Activated CD4-positive, alpha-beta T cell treated with anti-CD3 and anti-CD28 coated beads, Interleukin-2, amount 10 ng/mL, durations not matched to agents 7 days and 5 days (primary cell): Measurements from ENCODE around the gene CRAMP1. TPM values are rescaled to one million over a fixed set of nuclear protein-coding genes. Genes with fewer than 3 reads are reported as not detected.

Experiments
- CTCF ChIA-PET: fragments of 350-600 bp; sonication (Branson Sonifier 250); formaldehyde crosslinking; loops from one replicate; lab custom pipeline; 2021; ENCODE audit warnings: antibody characterized with exemption; lab: Charles Lee
- POLR2A ChIA-PET: fragments of 350-600 bp; sonication (Branson Sonifier 250); formaldehyde crosslinking; loops from one replicate; lab custom pipeline; 2021; ENCODE audit warnings: antibody characterized with exemption; lab: Charles Lee
- DNase-seq: peaks from one replicate; pipeline ENCODE4 v3.0.0-alpha.2; 2020
- H3K27ac Mint-ChIP-seq: one replicate; pipeline ENCODE4 v1.8.0; 2021; ENCODE audit warnings: mild to moderate bottlenecking, moderate library complexity, mixed read lengths
- H3K27me3 Mint-ChIP-seq: one replicate; pipeline ENCODE4 v1.8.0; 2021; ENCODE audit warnings: mixed read lengths
- H3K36me3 Mint-ChIP-seq: one replicate; pipeline ENCODE4 v1.8.0; 2021; ENCODE audit warnings: low read depth, mixed read lengths
- H3K4me1 Mint-ChIP-seq: one replicate; pipeline ENCODE4 v1.8.0; 2021; ENCODE audit warnings: mixed read lengths
- H3K4me3 Mint-ChIP-seq: one replicate; pipeline ENCODE4 v1.8.0; 2021; ENCODE audit warnings: mild to moderate bottlenecking, moderate library complexity, mixed read lengths
- H3K9me3 Mint-ChIP-seq: one replicate; pipeline ENCODE4 v1.8.0; 2021; ENCODE audit warnings: mixed read lengths
- total RNA-seq, 2 experiments: library from RNA; stranded (reverse); gene quantifications; one replicate each; pipeline ENCODE4 v1.2.3, GENCODE V29; 2021

Gene CRAMP1
- total RNA-seq, 2 experiments from 2014 or later = 25.6 to 27.4 TPM

- no peaks in the 10 kb centered on the region for H3K9me3 Mint-ChIP-seq
- CTCF ChIA-PET = no interaction called here
- H3K27me3 Mint-ChIP-seq = no peaks in the 10 kb centered on the region
- peaks cover 19% of the 10 kb centered on the region for H3K4me1 Mint-ChIP-seq
- H3K27ac Mint-ChIP-seq = no peak overlapping the region
- DNase-seq = no peak
- peaks cover 3% of the 10 kb centered on the region for H3K36me3 Mint-ChIP-seq
- H3K4me3 Mint-ChIP-seq = no peak overlapping the region
- POLR2A ChIA-PET = no interaction called here
Measured at GRCh38 chr16:1606774-1607173, 5.4 kb upstream of the CRAMP1 start.

GRCh38 chr16:1607971-1608370 lies 4.2 kb upstream of the CRAMP1 start:
- Mint-ChIP-seq H3K9me3 (no peaks in the 10 kb centered on the region), H3K4me3 (no peak overlapping the region), H3K27me3 (no peaks in the 10 kb centered on the region), H3K27ac (no peak overlapping the region), H3K36me3 (peaks cover 3% of the 10 kb centered on the region), H3K4me1 (peaks cover 22% of the 10 kb centered on the region)
- ChIA-PET CTCF (interaction anchor here (0.5 to 1.2 kb wide), 3 partner anchors 98 to 1273 kb away, joined by 3 to 6 read pairs (median 3); partner anchors contain the start of gene MAPK8IP3), POLR2A (no interaction called here)
- no peak for DNase-seq

- Mint-ChIP-seq H3K27ac (peak overlapping the region; percentile 100), H3K4me3 (peak overlapping the region; percentile 90), H3K9me3 (no peaks in the 10 kb centered on the region), H3K4me1 (peaks cover 31% of the 10 kb centered on the region), H3K27me3 (no peaks in the 10 kb centered on the region), H3K36me3 (peaks cover 10% of the 10 kb centered on the region)
- DNase-seq = peak; percentile 91
- CTCF ChIA-PET = interaction anchor here (0.6 to 2.6 kb wide), 7 partner anchors 9 to 1494 kb away, joined by 3 to 11 read pairs (median 3); partner anchors contain the start of genes MAPK8IP3, NUBP2, SPSB3 and UQCC4
- POLR2A ChIA-PET = no interaction called here
Measured at GRCh38 chr16:1610071-1610898, 1.9 kb upstream of the CRAMP1 start.

GRCh38 chr16:1610899-1611632 lies 1.1 kb upstream of the CRAMP1 start:
- no peak for DNase-seq
- H3K4me1 Mint-ChIP-seq = peaks cover 36% of the 10 kb centered on the region
- POLR2A ChIA-PET = no interaction called here
- CTCF ChIA-PET = interaction anchor here (0.6 to 2.6 kb wide), 8 partner anchors 11 to 1493 kb away, joined by 3 to 11 read pairs (median 3); partner anchors contain the start of genes MAPK8IP3, NUBP2, SPSB3 and UQCC4
- peak overlapping the region; percentile 90 for H3K4me3 Mint-ChIP-seq
- H3K9me3 Mint-ChIP-seq = no peaks in the 10 kb centered on the region
- peak overlapping the region; percentile 100 for H3K27ac Mint-ChIP-seq
- H3K36me3 Mint-ChIP-seq = peaks cover 17% of the 10 kb centered on the region
- H3K27me3 Mint-ChIP-seq = no peaks in the 10 kb centered on the region

GRCh38 chr16:1613211-1613622 lies 1.1 kb downstream of the CRAMP1 start:
- H3K36me3 Mint-ChIP-seq = peaks cover 26% of the 10 kb centered on the region
- H3K4me3 Mint-ChIP-seq = peak overlapping the region; percentile 90
- peak overlapping the region; percentile 85 for H3K27ac Mint-ChIP-seq
- no peaks in the 10 kb centered on the region for H3K27me3 Mint-ChIP-seq
- ChIA-PET CTCF (interaction anchor here (1.5 kb wide), 1 partner anchor 93 kb away, joined by 3 read pairs; the partner anchor contains the start of gene MAPK8IP3), POLR2A (no interaction called here)
- peaks cover 39% of the 10 kb centered on the region for H3K4me1 Mint-ChIP-seq
- H3K9me3 Mint-ChIP-seq = no peaks in the 10 kb centered on the region
- peak; percentile 11 for DNase-seq

- DNase-seq = peak; percentile 10
- Mint-ChIP-seq H3K27ac (peak overlapping the region; percentile 85), H3K4me1 (peaks cover 40% of the 10 kb centered on the region), H3K36me3 (peaks cover 26% of the 10 kb centered on the region), H3K9me3 (no peaks in the 10 kb centered on the region), H3K27me3 (no peaks in the 10 kb centered on the region), H3K4me3 (peak overlapping the region; percentile 90)
- POLR2A ChIA-PET = no interaction called here
- CTCF ChIA-PET = interaction anchor here (1.5 kb wide), 1 partner anchor 93 kb away, joined by 3 read pairs; the partner anchor contains the start of gene MAPK8IP3
Measured at GRCh38 chr16:1613728-1614455, 1.7 kb downstream of the CRAMP1 start.

GRCh38 chr16:1614456-1615102 lies 2.4 kb downstream of the CRAMP1 start:
- POLR2A ChIA-PET = interaction anchor here (0.6 kb wide), 1 partner anchor 106 kb away, joined by 3 read pairs; no protein-coding TSS in a partner anchor
- DNase-seq = peak; percentile 16
- Mint-ChIP-seq H3K27me3 (no peaks in the 10 kb centered on the region), H3K36me3 (peaks cover 29% of the 10 kb centered on the region), H3K27ac (peak overlapping the region; percentile 75), H3K9me3 (no peaks in the 10 kb centered on the region), H3K4me3 (peak overlapping the region; percentile 79), H3K4me1 (peaks cover 40% of the 10 kb centered on the region)
- CTCF ChIA-PET = interaction anchor here (0.7 to 1.5 kb wide), 2 partner anchors 10 to 92 kb away, joined by 3 read pairs; partner anchors contain the start of gene MAPK8IP3

GRCh38 chr16:1615761-1616160 lies 3.6 kb downstream of the CRAMP1 start:
- peak overlapping the region; percentile 72 for H3K4me3 Mint-ChIP-seq
- no peaks in the 10 kb centered on the region for H3K27me3 Mint-ChIP-seq
- H3K36me3 Mint-ChIP-seq = peaks cover 34% of the 10 kb centered on the region
- H3K4me1 Mint-ChIP-seq = peaks cover 42% of the 10 kb centered on the region
- no peak for DNase-seq
- POLR2A ChIA-PET = no interaction called here
- no peak overlapping the region for H3K27ac Mint-ChIP-seq
- CTCF ChIA-PET = interaction anchor here (1.2 kb wide), 1 partner anchor 388 kb away, joined by 3 read pairs; no protein-coding TSS in a partner anchor
- H3K9me3 Mint-ChIP-seq = no peaks in the 10 kb centered on the region

- ChIA-PET POLR2A (no interaction called here), CTCF (interaction anchor here (3.2 kb wide), 1 partner anchor 86 kb away, joined by 10 read pairs; the partner anchor contains the start of gene MAPK8IP3)
- Mint-ChIP-seq H3K9me3 (no peaks in the 10 kb centered on the region), H3K4me3 (no peak overlapping the region), H3K27ac (no peak overlapping the region), H3K36me3 (peaks cover 35% of the 10 kb centered on the region), H3K27me3 (no peaks in the 10 kb centered on the region), H3K4me1 (peaks cover 27% of the 10 kb centered on the region)
- DNase-seq = no peak
Measured at GRCh38 chr16:1619976-1620375, 7.8 kb downstream of the CRAMP1 start.

GRCh38 chr16:1620391-1620790 lies 8.2 kb downstream of the CRAMP1 start:
- Mint-ChIP-seq H3K4me1 (peaks cover 23% of the 10 kb centered on the region), H3K27ac (no peak overlapping the region), H3K36me3 (peaks cover 31% of the 10 kb centered on the region), H3K27me3 (no peaks in the 10 kb centered on the region), H3K4me3 (no peak overlapping the region), H3K9me3 (no peaks in the 10 kb centered on the region)
- ChIA-PET POLR2A (no interaction called here), CTCF (interaction anchor here (3.2 kb wide), 1 partner anchor 86 kb away, joined by 10 read pairs; the partner anchor contains the start of gene MAPK8IP3)
- no peak for DNase-seq

GRCh38 chr16:1621851-1622250 lies 9.7 kb downstream of the CRAMP1 start:
- Mint-ChIP-seq H3K4me3 (no peak overlapping the region), H3K27ac (no peak overlapping the region), H3K27me3 (no peaks in the 10 kb centered on the region), H3K36me3 (peaks cover 21% of the 10 kb centered on the region), H3K9me3 (no peaks in the 10 kb centered on the region), H3K4me1 (peaks cover 14% of the 10 kb centered on the region)
- POLR2A ChIA-PET = interaction anchor here (0.5 kb wide), 1 partner anchor 534 kb away, joined by 3 read pairs; the partner anchor contains the start of gene TRAF7
- CTCF ChIA-PET = interaction anchor here (0.6 to 3.2 kb wide), 3 partner anchors 10 to 1426 kb away, joined by 3 to 10 read pairs (median 3); partner anchors contain the start of genes IFT140 and MAPK8IP3
- no peak for DNase-seq
